HG03442 (cell line): ENCODE data around the gene BRAF.
"Not testable (repeated sequence)": the region's sequence is repeated elsewhere in the genome, so short reads cannot be mapped to it uniquely, and the experiment has no call there.

ENCODE experiments used
- ATAC-seq: cut with Tn5 transposase; IDR thresholded peaks from one replicate; pipeline ENCODE4 v1.9.1; 2021; ENCODE audit warnings: mild to moderate bottlenecking, moderate library complexity; ENCODE audit not compliant: unreplicated experiment

The BRAF gene

GRCh38 chr7:140924821-140925421, at the start of gene BRAF:
Gene BRAF (minus strand): TSS chr7:140924929. CDS start chr7:140924703, 226 bp downstream.
- peak; percentile 43 for ATAC-seq

GRCh38 chr7:140972876-140973829, 48.4 kb upstream of the BRAF start:
- ATAC-seq, result no peak

GRCh38 chr7:140972344-140972743, 47.6 kb upstream of the BRAF start:
- ATAC-seq, result no peak

GRCh38 chr7:140967438-140967837, 42.7 kb upstream of the BRAF start:
- no peak for ATAC-seq

- no peak for ATAC-seq
Measured at GRCh38 chr7:140966561-140967233, 42.0 kb upstream of the BRAF start.

- no peak for ATAC-seq
Measured at GRCh38 chr7:140961117-140961516, 36.4 kb upstream of the BRAF start.

GRCh38 chr7:140956997-140957396, 32.3 kb upstream of the BRAF start:
- ATAC-seq, result not testable (repeated sequence)

GRCh38 chr7:140945940-140946339, 21.2 kb upstream of the BRAF start:
- ATAC-seq, result no peak

- ATAC-seq, result not testable (repeated sequence)
Measured at GRCh38 chr7:140942242-140942641, 17.5 kb upstream of the BRAF start.

- no peak for ATAC-seq
Measured at GRCh38 chr7:140940898-140941297, 16.2 kb upstream of the BRAF start.

GRCh38 chr7:140937702-140938264, 13.1 kb upstream of the BRAF start:
- no peak for ATAC-seq

GRCh38 chr7:140928491-140929309, 4.0 kb upstream of the BRAF start:
- no peak for ATAC-seq

- ATAC-seq, result not testable (repeated sequence)
Measured at GRCh38 chr7:140927945-140928344, 3.2 kb upstream of the BRAF start.

- no peak for ATAC-seq
Measured at GRCh38 chr7:140927351-140927750, 2.6 kb upstream of the BRAF start.

- no peak for ATAC-seq
Measured at GRCh38 chr7:140926021-140926817, 1.5 kb upstream of the BRAF start.

GRCh38 chr7:140924019-140924820, 509 bp downstream of the BRAF start:
- ATAC-seq, result peak; percentile 78

GRCh38 chr7:140923358-140924006, 1.2 kb downstream of the BRAF start:
- peak; percentile 4 for ATAC-seq

GRCh38 chr7:140922741-140923345, 1.9 kb downstream of the BRAF start:
- no peak for ATAC-seq
